H9 (cell line): ENCODE results near the gene PPP2R5E. TPM values are rescaled to one million over a fixed set of nuclear protein-coding genes. Genes with fewer than 3 reads are reported as not detected.
A peak's percentile ranks its signal among the peaks of the same experiment; 100 is the strongest.

ENCODE experiments used
- DNase-seq: peaks from one replicate; pipeline ENCODE4 v3.0.0-alpha.2; 2017
- H2AFZ ChIP-seq: one replicate; pipeline ENCODE4 v1.6.1; 2013; ENCODE audit warnings: mild to moderate bottlenecking, low read length, control low read depth, moderate library complexity
- H2AK5ac ChIP-seq: 2 replicates; pipeline ENCODE4 v1.6.1; 2013; ENCODE audit warnings: low read length, control low read depth, mixed read lengths; ENCODE audit not compliant: insufficient read length
- H2BK120ac ChIP-seq: one replicate; pipeline ENCODE4 v1.6.1; 2013; ENCODE audit warnings: low read depth, mild to moderate bottlenecking, low read length, control low read depth, inconsistent platforms; ENCODE audit not compliant: poor library complexity, severe bottlenecking
- H2BK12ac ChIP-seq: 2 replicates; pipeline ENCODE4 v1.6.1; 2013; ENCODE audit warnings: low read length, control low read depth, mixed read lengths, low read depth; ENCODE audit not compliant: insufficient read length
- H2BK15ac ChIP-seq: 2 replicates; pipeline ENCODE4 v1.6.1; 2013; ENCODE audit warnings: low read depth, low read length, control low read depth
- H2BK20ac ChIP-seq: one replicate; pipeline ENCODE4 v1.6.1; 2013; ENCODE audit warnings: low read depth, mild to moderate bottlenecking, low read length, control low read depth, inconsistent platforms; ENCODE audit not compliant: poor library complexity, severe bottlenecking
- H2BK5ac ChIP-seq: 2 replicates; pipeline ENCODE4 v1.6.1; 2013; ENCODE audit warnings: low read length, control low read depth, mixed read lengths; ENCODE audit not compliant: insufficient read length
- H3K14ac ChIP-seq: 2 replicates; pipeline ENCODE4 v1.6.1; 2013; ENCODE audit warnings: low read length, control low read depth; ENCODE audit not compliant: insufficient read depth
- H3K18ac ChIP-seq: 2 replicates; pipeline ENCODE4 v1.6.1; 2013; ENCODE audit warnings: low read depth, mild to moderate bottlenecking, mixed read lengths, low read length, control low read depth; ENCODE audit not compliant: insufficient read length
- H3K23ac ChIP-seq: 2 replicates; pipeline ENCODE4 v1.6.1; 2013; ENCODE audit warnings: low read length, control low read depth, mixed read lengths, low read depth; ENCODE audit not compliant: insufficient read length
- H3K23me2 ChIP-seq: 2 replicates; pipeline ENCODE4 v1.6.1; 2013; ENCODE audit warnings: low read depth, mild to moderate bottlenecking, mixed read lengths, low read length, control low read depth; ENCODE audit not compliant: insufficient read length, poor library complexity, severe bottlenecking
- H3K27ac ChIP-seq: 2 replicates; pipeline ENCODE4 v1.5.1; 2013; ENCODE audit warnings: low read length, control low read depth, mixed read lengths, low read depth; ENCODE audit not compliant: insufficient read length
- H3K27me3 ChIP-seq: 2 replicates; pipeline ENCODE4 v1.6.1; 2013; ENCODE audit warnings: low read length, control low read depth, inconsistent platforms; ENCODE audit not compliant: insufficient read depth
- H3K4ac ChIP-seq: 2 replicates; pipeline ENCODE4 v1.6.1; 2013; ENCODE audit warnings: low read depth, mild to moderate bottlenecking, control low read depth, inconsistent platforms, low read length, moderate library complexity
- H3K4me1 ChIP-seq: 2 replicates; pipeline ENCODE4 v1.6.1; 2013; ENCODE audit warnings: low read length, control low read depth, inconsistent platforms; ENCODE audit not compliant: insufficient read depth
- H3K4me2 ChIP-seq: 2 replicates; pipeline ENCODE4 v1.6.1; 2013; ENCODE audit warnings: low read length, control low read depth, mixed read lengths; ENCODE audit not compliant: insufficient read length, insufficient read depth
- H3K56ac ChIP-seq: 2 replicates; pipeline ENCODE4 v1.6.1; 2013; ENCODE audit warnings: low read depth, mild to moderate bottlenecking, mixed read lengths, low read length, control low read depth; ENCODE audit not compliant: insufficient read length
- H3K79me1 ChIP-seq: 2 replicates; pipeline ENCODE4 v1.6.1; 2013; ENCODE audit warnings: low read depth, mild to moderate bottlenecking, moderate library complexity, low read length, control low read depth, inconsistent platforms; ENCODE audit not compliant: insufficient read depth, poor library complexity, severe bottlenecking
- H3K79me2 ChIP-seq: 2 replicates; pipeline ENCODE4 v1.6.1; 2013; ENCODE audit warnings: low read length, control low read depth, inconsistent platforms; ENCODE audit not compliant: insufficient read depth
- H3K9ac ChIP-seq: 2 replicates; pipeline ENCODE4 v1.6.1; 2013; ENCODE audit warnings: low read length, control low read depth, mixed read lengths; ENCODE audit not compliant: insufficient read length; ENCODE audit errors: extremely low read depth
- H3K9me3 ChIP-seq: one replicate; pipeline ENCODE4 v1.6.1; 2013; ENCODE audit warnings: low read depth, low read length, inconsistent platforms; ENCODE audit not compliant: control insufficient read depth
- H3T11ph ChIP-seq: one replicate; pipeline ENCODE4 v1.6.1; 2013; ENCODE audit warnings: mild to moderate bottlenecking, low read length, control low read depth, inconsistent platforms
- H4K20me1 ChIP-seq: one replicate; pipeline ENCODE4 v1.6.1; 2013; ENCODE audit not compliant: control insufficient read depth, insufficient read length, insufficient read depth
- H4K5ac ChIP-seq: 2 replicates; pipeline ENCODE4 v1.6.1; 2013; ENCODE audit warnings: low read depth, mild to moderate bottlenecking, mixed read lengths, low read length, control low read depth; ENCODE audit not compliant: insufficient read length
- H4K8ac ChIP-seq: replicated peaks from 2 replicates; pipeline ENCODE4 v1.6.1; 2013; ENCODE audit warnings: low read length, control low read depth, mixed read lengths, low read depth; ENCODE audit not compliant: insufficient read length
- H4K91ac ChIP-seq: 2 replicates; pipeline ENCODE4 v1.6.1; 2013; ENCODE audit warnings: low read depth, mild to moderate bottlenecking, moderate library complexity, mixed read lengths, low read length, control low read depth; ENCODE audit not compliant: insufficient read length
- H3K27ac Mint-ChIP-seq, 3 experiments: 2 replicates in 2 of 3; 3 replicates in 1 of 3; pipeline ENCODE4 v1.8.0; 2020 to 2021; ENCODE audit warnings: mixed read lengths in 3 of 3, mild to moderate bottlenecking in 1 of 3, moderate library complexity in 1 of 3
- H3K27me3 Mint-ChIP-seq: 2 replicates; pipeline ENCODE4 v1.8.0; 2021; ENCODE audit warnings: low read depth, mild to moderate bottlenecking, moderate library complexity, mixed read lengths
- H3K36me3 Mint-ChIP-seq, 3 experiments: 2 replicates in 2 of 3; 3 replicates in 1 of 3; pipeline ENCODE4 v1.8.0; 2020 to 2021; ENCODE audit warnings: low read depth in 3 of 3, mixed read lengths in 3 of 3; ENCODE audit not compliant: insufficient read depth in 1 of 3
- H3K4me1 Mint-ChIP-seq, 2 experiments: 2 replicates each; pipeline ENCODE4 v1.8.0; 2020; ENCODE audit warnings: mixed read lengths in 2 of 2
- H3K4me3 Mint-ChIP-seq, 2 experiments: 2 replicates in 1 of 2; 3 replicates in 1 of 2; pipeline ENCODE4 v1.8.0; 2020 to 2021; ENCODE audit warnings: mild to moderate bottlenecking in 2 of 2, mixed read lengths in 2 of 2, moderate library complexity in 1 of 2
- H3K9me3 Mint-ChIP-seq, 2 experiments: 2 replicates in 1 of 2; 3 replicates in 1 of 2; pipeline ENCODE4 v1.8.0; 2020; ENCODE audit warnings: mild to moderate bottlenecking in 2 of 2, mixed read lengths in 2 of 2, moderate library complexity in 1 of 2
- WGBS: extraction: QIAGEN DNeasy Blood & Tissue Kit; methylation state at CpG from one replicate; pipeline ENCODE4 v1.1.7; 2013; ENCODE audit warnings: missing lambda C conversion rate, low lambda C conversion rate, mixed read lengths; ENCODE audit not compliant: insufficient read length; ENCODE audit errors: extremely low coverage; 5-methylcytosine and 5-hydroxymethylcytosine counted together
- total RNA-seq: library from RNA; stranded (reverse); gene quantifications from 2 replicates; pipeline ENCODE4 v1.2.1, GENCODE V29; 2021
- TF ChIP-seq, protein P1 (sequence below): fragments of 200-600 bp; sonication (generic); conservative IDR thresholded peaks from 3 replicates; pipeline ENCODE4 v1.8.0; 2021; ENCODE audit warnings: antibody characterized with exemption, mild to moderate bottlenecking

Gene PPP2R5E
- total RNA-seq, 1 experiment from 2014 or later, result 65.8 TPM

DNA sequence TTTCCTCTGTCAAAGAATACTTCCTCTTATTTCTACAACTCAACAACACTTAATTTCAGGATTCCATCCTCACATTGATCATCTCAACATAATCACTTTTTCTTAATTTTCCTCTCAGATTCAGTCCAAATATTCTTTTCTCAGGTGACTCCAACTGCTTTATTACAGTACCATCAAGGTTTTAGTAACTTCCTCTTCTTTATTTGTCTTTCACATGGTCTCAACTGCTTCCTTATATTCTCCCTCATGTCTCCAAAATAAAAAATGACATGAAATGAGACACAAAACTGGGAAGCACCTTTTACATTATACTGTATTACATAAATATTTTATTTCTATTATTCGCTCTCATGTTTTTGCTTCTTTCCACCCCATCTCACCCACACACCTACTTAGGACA is 55.5 kb downstream of the PPP2R5E start:
- Histone ChIP-seq H3K23ac (no peak overlapping the region), H3K4me1 (no peaks in the 10 kb centered on the region), H3K9me3 (no peaks in the 10 kb centered on the region), H3K4me2 (no peak overlapping the region), H3K27me3 (no peaks in the 10 kb centered on the region), H3K18ac (no peak overlapping the region), H2BK120ac (no peak overlapping the region), H2AK5ac (no peak overlapping the region), H3K23me2 (no peaks in the 10 kb centered on the region), H3K14ac (no peak overlapping the region), H4K8ac (no peak overlapping the region), H4K20me1 (no peaks in the 10 kb centered on the region), H2BK5ac (no peak overlapping the region), H3K56ac (no peak overlapping the region), H4K5ac (no peak overlapping the region), H4K91ac (no peak overlapping the region), H2BK15ac (no peak overlapping the region), H2AFZ (no peak overlapping the region), H3K9ac (no peak overlapping the region), H3K79me2 (peaks cover 12% of the 10 kb centered on the region; the same call in 1 of the 2 replicates), H3K4ac (no peak overlapping the region), H2BK20ac (no peak overlapping the region), H2BK12ac (no peak overlapping the region), H3K79me1 (peaks cover 6% of the 10 kb centered on the region), H3T11ph (no peak overlapping the region), H3K27ac (no peak overlapping the region)
- H3K9me3 Mint-ChIP-seq, result no peaks in the 10 kb centered on the region
- H3K4me3 Mint-ChIP-seq, result no peak overlapping the region
- no peaks in the 10 kb centered on the region for H3K36me3 Mint-ChIP-seq
- H3K27me3 Mint-ChIP-seq, result no peaks in the 10 kb centered on the region
- WGBS, result 100% methylated on average over 1 of the region's 1 CpG
- H3K4me1 Mint-ChIP-seq, result peaks cover 26 to 37% of the 10 kb centered on the region in 2 experiments
- H3K27ac Mint-ChIP-seq, result peak overlapping the region in 1 of 3 experiments; percentile 18; a peak in 1 of 7 replicates
- no peak for DNase-seq
- TF ChIP-seq, protein P1, sequence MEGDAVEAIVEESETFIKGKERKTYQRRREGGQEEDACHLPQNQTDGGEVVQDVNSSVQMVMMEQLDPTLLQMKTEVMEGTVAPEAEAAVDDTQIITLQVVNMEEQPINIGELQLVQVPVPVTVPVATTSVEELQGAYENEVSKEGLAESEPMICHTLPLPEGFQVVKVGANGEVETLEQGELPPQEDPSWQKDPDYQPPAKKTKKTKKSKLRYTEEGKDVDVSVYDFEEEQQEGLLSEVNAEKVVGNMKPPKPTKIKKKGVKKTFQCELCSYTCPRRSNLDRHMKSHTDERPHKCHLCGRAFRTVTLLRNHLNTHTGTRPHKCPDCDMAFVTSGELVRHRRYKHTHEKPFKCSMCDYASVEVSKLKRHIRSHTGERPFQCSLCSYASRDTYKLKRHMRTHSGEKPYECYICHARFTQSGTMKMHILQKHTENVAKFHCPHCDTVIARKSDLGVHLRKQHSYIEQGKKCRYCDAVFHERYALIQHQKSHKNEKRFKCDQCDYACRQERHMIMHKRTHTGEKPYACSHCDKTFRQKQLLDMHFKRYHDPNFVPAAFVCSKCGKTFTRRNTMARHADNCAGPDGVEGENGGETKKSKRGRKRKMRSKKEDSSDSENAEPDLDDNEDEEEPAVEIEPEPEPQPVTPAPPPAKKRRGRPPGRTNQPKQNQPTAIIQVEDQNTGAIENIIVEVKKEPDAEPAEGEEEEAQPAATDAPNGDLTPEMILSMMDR, result no peak
